HL-60 (cell line): ENCODE results near the gene MDFIC2.

Experiments used
- CTCF ChIP-seq: IDR thresholded peaks from one replicate; pipeline ENCODE4 v1.5.1; 2011; ENCODE audit warnings: low read length, control low read depth, inconsistent platforms; ENCODE audit not compliant: insufficient read depth
- GABPA ChIP-seq: IDR thresholded peaks from 2 replicates; pipeline ENCODE4 v1.6.1; 2012; ENCODE audit warnings: low read depth
- POLR2AphosphoS5 ChIP-seq: IDR thresholded peaks from 2 replicates; pipeline ENCODE4 v1.6.1; 2012; ENCODE audit warnings: low read depth
- REST ChIP-seq: IDR thresholded peaks from 2 replicates; pipeline ENCODE4 v1.6.1; 2012; ENCODE audit warnings: low read depth; ENCODE audit not compliant: insufficient replicate concordance
- SPI1 ChIP-seq: IDR thresholded peaks from 2 replicates; pipeline ENCODE4 v1.6.1; 2012; ENCODE audit warnings: low read depth, mild to moderate bottlenecking, borderline replicate concordance

- TF ChIP-seq POLR2AphosphoS5 (no peak), CTCF (no peak), REST (no peak), GABPA (no peak), SPI1 (no peak)
Observed at GRCh38 chr3:70180664-70181063, 131.8 kb downstream of the MDFIC2 start.
